Gastrocnemius medialis (tissue), 4 donors: ENCODE data around the gene LILRA5.

Experiments used
- POLR2A ChIP-seq, 2 donors: fragments of 450-650 bp; IDR thresholded peaks; one replicate each; pipeline ENCODE4 v1.6.1; 2017; ENCODE audit warnings: antibody characterized with exemption in 2 of 2, mild to moderate bottlenecking in 2 of 2, moderate library complexity in 2 of 2
- TF ChIP-seq, protein P1 (sequence below), 5 experiments: fragments of 450-650 bp in 3 of 5; fragments of 200-600 bp in 2 of 5; sonication (generic) in 2 of 5; IDR thresholded peaks in 4 of 5; conservative IDR thresholded peaks in 1 of 5; 1 replicate in 4 of 5; 2 replicates in 1 of 5; pipeline ENCODE4 v1.5.1; 2016 to 2019; ENCODE audit warnings: antibody characterized with exemption in 5 of 5, mild to moderate bottlenecking in 3 of 5, moderate library complexity in 3 of 5

DNA sequence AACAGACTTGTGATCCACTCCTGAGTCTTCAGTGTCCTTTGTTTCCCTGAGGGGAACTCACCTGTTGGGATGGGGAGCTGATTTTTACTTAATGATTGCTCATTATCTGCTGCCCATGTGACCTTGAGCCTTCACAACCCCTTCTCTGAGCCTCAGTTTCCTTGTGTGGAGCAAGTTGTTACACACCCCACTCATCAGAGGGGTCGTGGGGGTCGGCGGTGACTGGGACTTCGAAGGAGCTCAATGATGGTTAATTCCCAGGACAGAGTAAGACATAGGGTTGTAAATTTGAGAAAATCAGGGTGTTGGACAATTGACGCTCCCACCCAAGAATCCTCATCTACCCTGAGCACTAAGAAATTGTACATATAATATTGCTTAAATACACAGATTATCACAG, 13.5 kb downstream of the LILRA5 start:
- TF ChIP-seq POLR2A (IDR thresholded peaks at IDR 0.05), result no peak
- TF ChIP-seq, protein P1, sequence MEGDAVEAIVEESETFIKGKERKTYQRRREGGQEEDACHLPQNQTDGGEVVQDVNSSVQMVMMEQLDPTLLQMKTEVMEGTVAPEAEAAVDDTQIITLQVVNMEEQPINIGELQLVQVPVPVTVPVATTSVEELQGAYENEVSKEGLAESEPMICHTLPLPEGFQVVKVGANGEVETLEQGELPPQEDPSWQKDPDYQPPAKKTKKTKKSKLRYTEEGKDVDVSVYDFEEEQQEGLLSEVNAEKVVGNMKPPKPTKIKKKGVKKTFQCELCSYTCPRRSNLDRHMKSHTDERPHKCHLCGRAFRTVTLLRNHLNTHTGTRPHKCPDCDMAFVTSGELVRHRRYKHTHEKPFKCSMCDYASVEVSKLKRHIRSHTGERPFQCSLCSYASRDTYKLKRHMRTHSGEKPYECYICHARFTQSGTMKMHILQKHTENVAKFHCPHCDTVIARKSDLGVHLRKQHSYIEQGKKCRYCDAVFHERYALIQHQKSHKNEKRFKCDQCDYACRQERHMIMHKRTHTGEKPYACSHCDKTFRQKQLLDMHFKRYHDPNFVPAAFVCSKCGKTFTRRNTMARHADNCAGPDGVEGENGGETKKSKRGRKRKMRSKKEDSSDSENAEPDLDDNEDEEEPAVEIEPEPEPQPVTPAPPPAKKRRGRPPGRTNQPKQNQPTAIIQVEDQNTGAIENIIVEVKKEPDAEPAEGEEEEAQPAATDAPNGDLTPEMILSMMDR (IDR thresholded peaks at IDR 0.05 in 4 of 5, conservative IDR thresholded peaks at IDR 0.05 in 1 of 5), result no peak
